MM.1S (cell line): Measurements from ENCODE around the gene PLS3.

Experiments used
- DNase-seq: peaks from one replicate; pipeline ENCODE4 v3.0.0-alpha.2; 2015
- H2AFZ ChIP-seq: fragments of 300-600 bp; sonication (generic); 2 replicates; pipeline ENCODE4 v1.6.0; 2016; ENCODE audit warnings: antibody characterized with exemption, low read length
- H3F3A ChIP-seq: fragments of 300-600 bp; sonication (generic); 2 replicates; pipeline ENCODE4 v1.6.1; 2016; ENCODE audit warnings: mild to moderate bottlenecking, antibody characterized with exemption, low read length, moderate library complexity, mixed read lengths; ENCODE audit not compliant: insufficient read depth
- H3K27ac ChIP-seq: fragments of 300-600 bp; sonication (generic); 2 replicates; pipeline ENCODE4 v1.5.1; 2016; ENCODE audit warnings: mild to moderate bottlenecking, low read length
- H3K27me3 ChIP-seq: fragments of 300-600 bp; sonication (generic); replicated peaks from 2 replicates; pipeline ENCODE4 v1.6.0; 2016; ENCODE audit warnings: low read length; ENCODE audit not compliant: insufficient read depth
- H3K36me3 ChIP-seq: fragments of 300-600 bp; sonication (generic); replicated peaks from 2 replicates; pipeline ENCODE4 v1.6.1; 2016; ENCODE audit warnings: mild to moderate bottlenecking, low read length, mixed read lengths; ENCODE audit not compliant: insufficient read depth
- H3K4me1 ChIP-seq: fragments of 300-600 bp; sonication (generic); 2 replicates; pipeline ENCODE4 v1.6.1; 2016; ENCODE audit warnings: low read length, mixed read lengths
- H3K4me2 ChIP-seq: fragments of 300-600 bp; sonication (generic); 2 replicates; pipeline ENCODE4 v1.6.0; 2016; ENCODE audit warnings: low read depth, low read length
- H3K4me3 ChIP-seq: fragments of 300-600 bp; sonication (generic); 2 replicates; pipeline ENCODE4 v1.5.1; 2016; ENCODE audit warnings: low read length, mixed read lengths
- H3K79me2 ChIP-seq: fragments of 300-600 bp; sonication (generic); 2 replicates; pipeline ENCODE4 v1.6.1; 2016; ENCODE audit warnings: mixed run types, low read length, mixed read lengths
- H3K9ac ChIP-seq: fragments of 300-600 bp; sonication (generic); 2 replicates; pipeline ENCODE4 v1.6.1; 2016; ENCODE audit warnings: low read length, mixed read lengths
- H3K9me2 ChIP-seq: fragments of 300-600 bp; sonication (generic); replicated peaks from 2 replicates; pipeline ENCODE4 v1.6.1; 2016; ENCODE audit warnings: mild to moderate bottlenecking, low read length, mixed read lengths; ENCODE audit not compliant: insufficient read depth
- H3K9me3 ChIP-seq: fragments of 300-600 bp; sonication (generic); replicated peaks from 2 replicates; pipeline ENCODE4 v1.6.1; 2016; ENCODE audit warnings: mild to moderate bottlenecking, low read length, mixed read lengths; ENCODE audit not compliant: insufficient read depth
- H4K20me1 ChIP-seq: fragments of 300-600 bp; sonication (generic); 2 replicates; pipeline ENCODE4 v1.6.1; 2016; ENCODE audit warnings: mild to moderate bottlenecking, low read length, moderate library complexity, mixed read lengths; ENCODE audit not compliant: insufficient read depth
- EZH2 ChIP-seq: fragments of 300-600 bp; sonication (generic); optimal IDR thresholded peaks from 2 replicates; pipeline ENCODE3; 2017; ENCODE audit warnings: low read depth, mild to moderate bottlenecking, antibody characterized with exemption, low read length, mixed read lengths
- EZH2phosphoT487 ChIP-seq: fragments of 300-600 bp; sonication (generic); IDR thresholded peaks from 2 replicates; pipeline ENCODE4 v1.6.1; 2018; ENCODE audit warnings: antibody characterized with exemption, low read length
- TF ChIP-seq, protein P1 (sequence below): fragments of 300-600 bp; sonication (generic); IDR thresholded peaks from 2 replicates; pipeline ENCODE4 v1.5.1; 2016; ENCODE audit warnings: antibody characterized with exemption, low read length, mixed read lengths

The PLS3 gene

DNA sequence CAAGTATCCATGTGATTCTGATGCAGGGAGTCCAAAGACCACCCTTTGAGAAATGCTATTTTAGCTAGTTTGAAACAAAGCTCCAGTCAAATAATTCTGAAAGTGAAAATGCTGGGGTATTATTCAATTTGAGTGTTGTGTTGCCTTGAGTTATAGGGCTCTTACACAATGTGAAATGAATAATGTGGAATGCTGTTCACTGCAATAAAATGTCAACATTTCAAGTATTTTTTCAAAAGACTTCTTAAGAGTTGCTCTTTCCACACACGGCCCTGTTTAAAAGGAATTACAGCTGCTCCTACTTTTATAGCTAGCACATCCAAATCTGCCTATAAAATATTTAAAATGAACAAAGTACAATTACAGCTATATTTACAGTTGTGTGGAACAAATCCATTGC is 27.5 kb upstream of the PLS3 start:
- Histone ChIP-seq H2AFZ (no peak overlapping the region), H3K9me3 (no peaks in the 10 kb centered on the region), H3K9me2 (no peaks in the 10 kb centered on the region), H4K20me1 (no peaks in the 10 kb centered on the region), H3K9ac (no peak overlapping the region), H3F3A (no peaks in the 10 kb centered on the region), H3K4me1 (no peaks in the 10 kb centered on the region), H3K27ac (no peak overlapping the region), H3K4me2 (no peak overlapping the region), H3K36me3 (no peaks in the 10 kb centered on the region), H3K79me2 (no peaks in the 10 kb centered on the region), H3K4me3 (no peak overlapping the region), H3K27me3 (no peaks in the 10 kb centered on the region)
- TF ChIP-seq EZH2phosphoT487 (no peak), EZH2 (no peak)
- TF ChIP-seq, protein P1, sequence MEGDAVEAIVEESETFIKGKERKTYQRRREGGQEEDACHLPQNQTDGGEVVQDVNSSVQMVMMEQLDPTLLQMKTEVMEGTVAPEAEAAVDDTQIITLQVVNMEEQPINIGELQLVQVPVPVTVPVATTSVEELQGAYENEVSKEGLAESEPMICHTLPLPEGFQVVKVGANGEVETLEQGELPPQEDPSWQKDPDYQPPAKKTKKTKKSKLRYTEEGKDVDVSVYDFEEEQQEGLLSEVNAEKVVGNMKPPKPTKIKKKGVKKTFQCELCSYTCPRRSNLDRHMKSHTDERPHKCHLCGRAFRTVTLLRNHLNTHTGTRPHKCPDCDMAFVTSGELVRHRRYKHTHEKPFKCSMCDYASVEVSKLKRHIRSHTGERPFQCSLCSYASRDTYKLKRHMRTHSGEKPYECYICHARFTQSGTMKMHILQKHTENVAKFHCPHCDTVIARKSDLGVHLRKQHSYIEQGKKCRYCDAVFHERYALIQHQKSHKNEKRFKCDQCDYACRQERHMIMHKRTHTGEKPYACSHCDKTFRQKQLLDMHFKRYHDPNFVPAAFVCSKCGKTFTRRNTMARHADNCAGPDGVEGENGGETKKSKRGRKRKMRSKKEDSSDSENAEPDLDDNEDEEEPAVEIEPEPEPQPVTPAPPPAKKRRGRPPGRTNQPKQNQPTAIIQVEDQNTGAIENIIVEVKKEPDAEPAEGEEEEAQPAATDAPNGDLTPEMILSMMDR, result no peak
- no peak for DNase-seq

DNA sequence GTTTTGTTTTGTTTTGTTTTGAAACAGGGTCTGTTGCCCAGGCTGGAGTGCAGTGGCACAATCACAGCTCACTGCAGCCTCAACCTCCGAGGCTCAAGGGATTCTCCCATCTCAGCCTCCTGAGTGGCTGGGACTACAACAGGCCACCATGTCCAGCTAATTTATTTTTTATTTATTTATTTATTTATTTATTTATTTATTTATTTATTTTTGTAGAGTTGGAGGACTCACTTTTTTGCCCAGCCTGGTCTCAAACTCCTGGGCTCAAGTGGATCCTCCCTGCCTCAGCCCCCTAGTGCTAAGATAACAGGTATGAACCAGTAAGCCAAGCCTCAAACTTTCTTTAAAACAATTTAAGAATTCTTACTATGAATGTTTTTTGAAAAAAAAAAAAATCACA is 26.6 kb upstream of the PLS3 start:
- H3K27me3 ChIP-seq, result no peaks in the 10 kb centered on the region
- no peaks in the 10 kb centered on the region for H3K36me3 ChIP-seq
- H3K4me3 ChIP-seq, result no peak overlapping the region
- H4K20me1 ChIP-seq, result no peaks in the 10 kb centered on the region
- no peaks in the 10 kb centered on the region for H3K4me1 ChIP-seq
- no peak overlapping the region for H3K9ac ChIP-seq
- H3K9me2 ChIP-seq, result no peaks in the 10 kb centered on the region
- no peaks in the 10 kb centered on the region for H3K9me3 ChIP-seq
- no peak for TF ChIP-seq EZH2phosphoT487
- no peak for TF ChIP-seq EZH2
- TF ChIP-seq, protein P1, result no peak
- DNase-seq, result no peak
- no peaks in the 10 kb centered on the region for H3F3A ChIP-seq
- H3K79me2 ChIP-seq, result no peaks in the 10 kb centered on the region
- no peak overlapping the region for H2AFZ ChIP-seq
- no peak overlapping the region for H3K27ac ChIP-seq
- no peak overlapping the region for H3K4me2 ChIP-seq

DNA sequence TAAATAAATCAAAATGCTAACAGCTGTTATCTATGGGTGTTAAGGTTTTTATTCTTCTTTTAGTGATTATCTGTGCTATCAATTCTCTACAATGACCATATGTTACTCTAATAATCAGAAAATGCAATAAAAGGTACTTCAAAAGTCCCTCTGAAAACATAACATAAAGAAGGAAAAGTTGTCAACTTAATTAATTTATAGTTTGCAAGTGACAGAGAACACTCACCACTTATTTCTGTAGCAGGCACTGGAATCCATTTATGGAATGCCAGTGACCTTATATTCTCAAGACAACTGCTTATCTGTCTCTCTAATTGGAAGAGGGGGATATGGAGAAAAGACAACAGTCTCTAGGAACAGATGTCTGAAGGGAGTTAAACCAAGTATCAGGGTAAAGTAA is 25.6 kb upstream of the PLS3 start:
- DNase-seq, result no peak
- H3F3A ChIP-seq, result no peaks in the 10 kb centered on the region
- no peak overlapping the region for H3K27ac ChIP-seq
- no peaks in the 10 kb centered on the region for H3K4me1 ChIP-seq
- no peak overlapping the region for H3K4me2 ChIP-seq
- H3K27me3 ChIP-seq, result no peaks in the 10 kb centered on the region
- no peaks in the 10 kb centered on the region for H4K20me1 ChIP-seq
- TF ChIP-seq EZH2, result no peak
- TF ChIP-seq EZH2phosphoT487, result no peak
- TF ChIP-seq, protein P1, result no peak
- no peak overlapping the region for H3K4me3 ChIP-seq
- H3K79me2 ChIP-seq, result no peaks in the 10 kb centered on the region
- H2AFZ ChIP-seq, result no peak overlapping the region
- no peak overlapping the region for H3K9ac ChIP-seq
- no peaks in the 10 kb centered on the region for H3K9me2 ChIP-seq
- no peaks in the 10 kb centered on the region for H3K9me3 ChIP-seq
- no peaks in the 10 kb centered on the region for H3K36me3 ChIP-seq
